ENCODE data around the gene GSDMA.

DNA sequence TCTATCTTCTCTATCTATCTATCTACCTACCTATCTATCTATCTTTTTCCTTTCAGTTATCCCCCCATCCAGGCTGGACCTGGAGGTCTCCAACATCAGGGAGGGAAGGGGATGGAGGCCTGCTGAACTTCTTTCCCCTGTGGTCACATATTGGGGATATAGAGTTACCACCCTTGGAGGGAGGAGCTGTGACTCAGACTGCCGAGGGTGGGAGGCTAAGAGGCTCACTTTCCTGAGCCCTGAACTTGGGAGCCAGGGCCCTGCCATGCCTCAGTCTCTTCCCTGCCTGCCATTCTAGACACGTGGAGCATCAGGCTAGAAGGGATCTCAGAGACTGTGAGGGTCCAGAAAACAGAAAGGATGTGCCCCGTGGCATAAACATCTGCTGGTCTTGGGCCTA is 26.9 kb upstream of the GSDMA start:
- TF ChIP-seq POLR2A (IDR thresholded peaks at IDR 0.05) (no peak), CTCF (IDR thresholded peaks at IDR 0.05) (no peak)

All from vagina (tissue), 2 donors.